Right lobe of liver (tissue), 6 donors: Measurements from ENCODE around the gene PEMT. TPM values are rescaled to one million over a fixed set of nuclear protein-coding genes. Genes with fewer than 3 reads are reported as not detected.
A peak's percentile ranks its signal among the peaks of the same experiment; 100 is the strongest.

Experiments used
- ATAC-seq, 4 donors: fragments of 200-7000 bp; cut with Tn5 transposase; one replicate each; pipeline ENCODE4 v1.9.1; 2020; ENCODE audit warnings: mild to moderate bottlenecking in 4 of 4, moderate library complexity in 4 of 4
- DNase-seq, 3 donors: peaks; one replicate each; pipeline ENCODE4 v3.0.0-alpha.2; 2020
- H3K27ac ChIP-seq, 3 donors: fragments of 200-600 bp; one replicate each; pipeline ENCODE4 v1.8.0; 2022
- H3K27me3 ChIP-seq, 2 donors: fragments of 200-600 bp; one replicate each; pipeline ENCODE4 v1.8.0; 2022
- H3K36me3 ChIP-seq, 4 donors: fragments of 200-600 bp; sonication (generic) in 1 of 4; one replicate each; pipeline versions ENCODE4 v1.5.1 to v1.8.0; 2017 to 2022; ENCODE audit warnings: control low read depth in 1 of 4
- H3K4me1 ChIP-seq, 4 donors: fragments of 200-600 bp; sonication (generic) in 1 of 4; one replicate each; pipeline versions ENCODE4 v1.5.1 to v1.8.0; 2017 to 2022; ENCODE audit warnings: control low read depth in 1 of 4
- H3K4me3 ChIP-seq, 3 donors: fragments of 200-600 bp; one replicate each; pipeline ENCODE4 v1.8.0; 2022
- H3K9me3 ChIP-seq, 4 donors: fragments of 200-600 bp; sonication (generic) in 1 of 4; one replicate each; pipeline versions ENCODE4 v1.5.1 to v1.8.0; 2017 to 2022; ENCODE audit warnings: control low read depth in 1 of 4
- POLR2A ChIP-seq: fragments of 450-650 bp; IDR thresholded peaks from one replicate; pipeline ENCODE4 v1.6.1; 2017; ENCODE audit warnings: antibody characterized with exemption, mild to moderate bottlenecking
- WGBS: methylation state at CpG from one replicate; pipeline ENCODE4 v1.1.6; 2018; ENCODE audit warnings: low coverage, low lambda C conversion rate; ENCODE audit not compliant: insufficient coverage; ENCODE audit errors: missing lambda C conversion rate; 5-methylcytosine and 5-hydroxymethylcytosine counted together
- intact Hi-C, 2 donors: fragments of 100-400 bp; cut with DNase I; formaldehyde crosslinking; loops; one replicate each; pipeline versions ENCODE4 v1.11.2 to v1.14.1; 2022
- total RNA-seq, 6 experiments: library from RNA; depleted of rRNA in 2 of 6; stranded (reverse); fragments of >200 nt in 2 of 6; fragmentation: NEBNext Ultra II Directional in 3 of 6; extraction: Animal tissue kit (Norgen Biotek cat#: 25700) in 3 of 6; gene quantifications; one replicate each; pipeline versions ENCODE4 v1.1.0 to v1.2.4, GENCODE V29; 2016 to 2023
- TF ChIP-seq, protein P1 (sequence below), 4 donors: fragments of 200-600 bp in 3 of 4; fragments of 450-650 bp in 1 of 4; IDR thresholded peaks; one replicate each; pipeline versions ENCODE4 v1.5.1 to v1.8.0; 2016 to 2022; ENCODE audit warnings: antibody characterized with exemption in 4 of 4, mild to moderate bottlenecking in 2 of 4
- donor health status: DM: no; HTN: yes; CAD: no.
- donor health status: DM: no; HTN: no; CAD: no.
- donor health status: DM: no; HTN: no; CAD: no.
- donor health status: DM: no; HTN: yes; CAD: no.
- donor health status: DM: no; HTN: yes; CAD: no.

PEMT gene
- total RNA-seq, 6 experiments from 2014 or later = 92.4 to 184 (median 170) TPM

DNA sequence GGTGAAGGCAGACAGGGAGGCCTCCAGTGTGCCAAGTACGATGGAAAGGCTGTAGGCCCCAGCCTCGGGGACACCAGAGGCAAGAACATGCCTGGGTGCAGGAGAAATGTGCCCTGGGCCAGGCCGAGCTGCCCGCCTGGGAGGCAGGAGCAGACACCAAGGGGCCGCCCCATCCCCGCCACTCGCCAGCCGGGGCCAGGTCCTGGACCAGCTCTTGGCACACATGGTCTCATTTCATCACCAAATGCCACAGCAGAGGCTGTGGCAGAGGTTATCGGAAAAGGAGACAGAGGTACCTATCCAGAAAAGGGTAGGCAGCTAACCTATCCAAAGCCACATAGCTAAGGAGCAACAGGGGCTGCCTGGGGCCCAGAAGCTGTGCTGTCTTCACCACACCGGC, 31.3 kb downstream of the PEMT start:
- peak overlapping the region; percentile 84 to 94 (median 87) for H3K27ac ChIP-seq
- no peaks in the 10 kb centered on the region for H3K36me3 ChIP-seq
- no peaks in the 10 kb centered on the region for H3K9me3 ChIP-seq
- DNase-seq (peak; percentile 81 to 92 (median 90)), ATAC-seq (peak; percentile 56 to 68 (median 64))
- intact Hi-C loops = loop anchor here in 1 of 2 donors (5.0 kb wide), 1 partner anchor 33 kb away; no protein-coding TSS in a partner anchor
- H3K4me1 ChIP-seq = peaks cover 0 to 62% (median 29%) of the 10 kb centered on the region in 4 donors
- WGBS = no CpG with 5 or more reads among the region's 10 CpGs
- no peaks in the 10 kb centered on the region for H3K27me3 ChIP-seq
- TF ChIP-seq, protein P1, sequence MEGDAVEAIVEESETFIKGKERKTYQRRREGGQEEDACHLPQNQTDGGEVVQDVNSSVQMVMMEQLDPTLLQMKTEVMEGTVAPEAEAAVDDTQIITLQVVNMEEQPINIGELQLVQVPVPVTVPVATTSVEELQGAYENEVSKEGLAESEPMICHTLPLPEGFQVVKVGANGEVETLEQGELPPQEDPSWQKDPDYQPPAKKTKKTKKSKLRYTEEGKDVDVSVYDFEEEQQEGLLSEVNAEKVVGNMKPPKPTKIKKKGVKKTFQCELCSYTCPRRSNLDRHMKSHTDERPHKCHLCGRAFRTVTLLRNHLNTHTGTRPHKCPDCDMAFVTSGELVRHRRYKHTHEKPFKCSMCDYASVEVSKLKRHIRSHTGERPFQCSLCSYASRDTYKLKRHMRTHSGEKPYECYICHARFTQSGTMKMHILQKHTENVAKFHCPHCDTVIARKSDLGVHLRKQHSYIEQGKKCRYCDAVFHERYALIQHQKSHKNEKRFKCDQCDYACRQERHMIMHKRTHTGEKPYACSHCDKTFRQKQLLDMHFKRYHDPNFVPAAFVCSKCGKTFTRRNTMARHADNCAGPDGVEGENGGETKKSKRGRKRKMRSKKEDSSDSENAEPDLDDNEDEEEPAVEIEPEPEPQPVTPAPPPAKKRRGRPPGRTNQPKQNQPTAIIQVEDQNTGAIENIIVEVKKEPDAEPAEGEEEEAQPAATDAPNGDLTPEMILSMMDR (IDR thresholded peaks at IDR 0.05) = no peak
- peak; percentile 58 for TF ChIP-seq POLR2A
- H3K4me3 ChIP-seq = no peak overlapping the region

DNA sequence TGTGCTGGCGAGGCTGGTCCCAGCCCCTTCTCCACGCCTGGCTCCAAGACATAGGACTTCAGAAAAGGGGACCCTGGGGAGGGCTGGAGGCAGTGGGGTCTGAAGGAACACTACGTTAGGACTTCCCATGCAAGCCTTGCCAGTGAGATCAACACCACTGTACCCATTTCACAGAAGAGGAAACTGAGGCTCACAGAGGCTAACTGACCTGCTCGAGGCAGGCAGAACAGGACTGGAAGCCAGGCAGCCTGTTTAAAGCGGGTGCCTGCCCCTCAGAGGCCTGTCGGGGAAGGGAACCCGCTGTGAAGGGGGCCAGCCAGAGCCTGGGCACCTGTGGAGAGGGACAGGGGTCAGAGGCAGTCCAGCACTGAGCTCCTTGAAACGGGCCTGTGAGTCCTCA, 32.3 kb downstream of the PEMT start:
- Histone ChIP-seq H3K27ac (peak overlapping the region; percentile 31 to 94 (median 84)), H3K4me3 (no peak overlapping the region), H3K27me3 (no peaks in the 10 kb centered on the region), H3K9me3 (no peaks in the 10 kb centered on the region), H3K4me1 (peaks cover 0 to 52% (median 25%) of the 10 kb centered on the region in 4 donors), H3K36me3 (no peaks in the 10 kb centered on the region)
- TF ChIP-seq, protein P1 (IDR thresholded peaks at IDR 0.05) = no peak
- TF ChIP-seq POLR2A = no peak
- no peak for DNase-seq
- no peak for ATAC-seq
- WGBS = 100% methylated on average over 1 of the region's 8 CpGs
- intact Hi-C loops = no loop called here

DNA sequence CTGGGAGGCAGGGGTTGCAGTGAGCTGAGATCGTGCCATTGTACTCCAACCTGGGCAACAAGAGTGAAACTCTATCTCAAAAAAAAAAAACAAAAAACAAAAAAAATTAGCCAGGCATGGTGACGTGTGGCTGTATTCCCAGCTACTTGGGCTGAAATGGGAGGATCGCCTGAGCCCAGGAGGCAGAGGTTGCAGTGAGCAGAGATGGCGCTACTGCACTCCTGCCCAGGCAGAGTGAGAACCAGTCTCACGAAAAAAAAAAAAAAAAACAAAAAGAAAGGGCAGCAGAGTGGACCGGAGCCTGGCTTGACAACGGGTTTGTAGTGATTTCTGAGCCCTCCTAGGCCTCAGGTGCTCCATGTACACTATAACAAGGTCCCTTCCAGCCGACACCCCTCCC, 33.1 kb downstream of the PEMT start:
- WGBS = 79% methylated on average over 2 of the region's 8 CpGs
- TF ChIP-seq POLR2A = no peak
- intact Hi-C loops = no loop called here
- no peaks in the 10 kb centered on the region for H3K27me3 ChIP-seq
- DNase-seq = no peak
- peaks cover 0 to 46% (median 22%) of the 10 kb centered on the region in 4 donors for H3K4me1 ChIP-seq
- H3K4me3 ChIP-seq = no peak overlapping the region
- H3K27ac ChIP-seq = peak overlapping the region in 1 of 3 donors; percentile 94
- no peaks in the 10 kb centered on the region for H3K36me3 ChIP-seq
- ATAC-seq = no peak
- H3K9me3 ChIP-seq = no peaks in the 10 kb centered on the region

DNA sequence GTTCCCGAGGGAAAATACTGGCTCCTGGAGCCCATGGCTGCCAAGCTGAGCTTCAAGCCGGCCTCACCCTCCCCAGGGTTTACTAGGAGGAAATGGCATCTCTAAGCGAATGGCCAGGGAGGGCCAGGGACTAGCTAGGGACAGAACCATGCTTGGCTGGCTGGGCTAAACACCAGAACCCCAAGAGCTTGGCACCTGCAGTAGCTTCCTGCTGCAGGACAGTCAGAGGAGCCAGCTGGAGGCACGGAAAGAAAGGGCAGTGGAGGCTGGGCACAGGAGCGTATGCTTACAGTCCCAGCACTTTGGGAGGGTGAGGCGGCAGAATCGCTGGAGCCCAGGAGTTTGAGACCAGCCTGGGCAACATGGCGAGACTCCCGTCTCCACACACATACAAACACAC, 33.7 kb downstream of the PEMT start:
- no peak for DNase-seq
- intact Hi-C loops = no loop called here
- H3K4me1 ChIP-seq = peaks cover 0 to 40% (median 19%) of the 10 kb centered on the region in 4 donors
- no peak for ATAC-seq
- no peaks in the 10 kb centered on the region for H3K9me3 ChIP-seq
- TF ChIP-seq POLR2A = no peak
- TF ChIP-seq, protein P1 (IDR thresholded peaks at IDR 0.05) = no peak
- WGBS = 100% methylated on average over 2 of the region's 9 CpGs
- H3K27ac ChIP-seq = no peak overlapping the region
- no peaks in the 10 kb centered on the region for H3K27me3 ChIP-seq
- H3K36me3 ChIP-seq = no peaks in the 10 kb centered on the region
- H3K4me3 ChIP-seq = no peak overlapping the region

DNA sequence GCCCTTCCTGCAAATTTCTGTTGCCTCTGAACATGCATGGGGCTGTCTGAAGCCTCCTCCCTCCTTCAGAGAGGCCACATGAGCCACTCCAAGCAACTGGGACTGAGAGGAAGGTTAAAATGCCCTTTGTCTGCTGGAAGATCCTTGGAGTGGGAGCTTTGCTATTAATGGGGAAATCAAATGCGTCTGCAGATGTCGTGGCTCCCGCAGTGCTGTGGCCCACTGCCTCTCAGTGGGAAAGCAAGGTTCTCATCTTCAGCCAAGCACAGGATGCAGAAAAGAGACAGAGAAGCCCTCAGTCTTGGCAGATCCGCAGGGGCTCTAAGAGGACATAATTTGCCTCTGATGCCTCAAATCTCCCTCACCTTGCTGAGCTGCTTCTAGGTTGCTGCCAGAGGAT, 34.8 kb downstream of the PEMT start:
- Histone ChIP-seq H3K9me3 (no peaks in the 10 kb centered on the region), H3K27me3 (no peaks in the 10 kb centered on the region), H3K4me1 (peaks cover 0 to 31% (median 15%) of the 10 kb centered on the region in 4 donors), H3K27ac (no peak overlapping the region), H3K4me3 (no peak overlapping the region), H3K36me3 (no peaks in the 10 kb centered on the region)
- ATAC-seq = no peak
- WGBS = 93% methylated on average over 3 of the region's 4 CpGs
- no peak for DNase-seq
- intact Hi-C loops = no loop called here
- TF ChIP-seq, protein P1 (IDR thresholded peaks at IDR 0.05) = no peak
- no peak for TF ChIP-seq POLR2A
